Motor neuron (in vitro differentiated cells): Measurements from ENCODE around the gene TMEM26. TPM values are rescaled to one million over a fixed set of nuclear protein-coding genes. Genes with fewer than 3 reads are reported as not detected.

Experiments
- ATAC-seq, 8 experiments: fragments of 200-7000 bp; cut with Tn5 transposase; replicated peaks in 6 of 8; 2 replicates each; pipeline ENCODE4 v1.8.0; 2021; ENCODE audit warnings: mild to moderate bottlenecking in 8 of 8, moderate library complexity in 8 of 8
- H3K27ac ChIP-seq, 2 donors: fragments of 250-450 bp; sonication (Bioruptor Pico); 2 replicates each; pipeline ENCODE4 v1.9.0; 2021; ENCODE audit warnings: antibody characterized with exemption in 2 of 2, mild to moderate bottlenecking in 2 of 2, moderate library complexity in 1 of 2
- H3K4me1 ChIP-seq, 2 donors: fragments of 250-450 bp; sonication (Bioruptor Pico); replicated peaks in 1 of 2; 2 replicates each; pipeline ENCODE4 v1.6.1; 2021; ENCODE audit warnings: antibody characterized with exemption in 2 of 2, mild to moderate bottlenecking in 2 of 2, moderate library complexity in 1 of 2
- H3K4me3 ChIP-seq, 5 donors: fragments of 250-450 bp; sonication (Bioruptor Pico); 2 replicates each; pipeline ENCODE4 v1.9.0; 2021; ENCODE audit warnings: antibody characterized with exemption in 5 of 5, mild to moderate bottlenecking in 5 of 5, moderate library complexity in 4 of 5
- WGBS, 10 experiments: fragments of 450-650 bp; shearing (Covaris generic); methylation state at CpG; one replicate each; pipeline ENCODE4 v1.0.0; 2022; 5-methylcytosine and 5-hydroxymethylcytosine counted together
- in situ Hi-C, 9 experiments: fragments of 400-800 bp; cut with MboI; loops; one replicate each; pipeline ENCODE4 v1.15.0; 2021; ENCODE audit warnings: low sequenced_read_pairs in 9 of 9, low pct_unique_long_range_greater_than_20kb in 2 of 9; ENCODE audit not compliant: unreplicated experiment in 9 of 9
- total RNA-seq, 8 experiments: library from RNA; unstranded; fragments of 300-600 nt; gene quantifications; 2 replicates each; pipeline versions ENCODE4 v1.2.3 to v1.2.4, GENCODE V29; 2022

Gene TMEM26
- total RNA-seq, 8 experiments from 2014 or later: 0.04 to 1.8 (median 0.48) TPM

GRCh38 chr10:61472090-61472674 is 19.0 kb upstream of the TMEM26 start:
- in situ Hi-C loops: no loop called here
- peaks cover 0 to 9% of the 10 kb centered on the region in 2 donors for H3K4me1 ChIP-seq
- WGBS, 10 experiments: 70 to 100% (median 86%) methylated on average over 1 to 5 of the region's 5 CpGs; no CpG with 5 or more reads in 1 of the 10 experiments
- no peak overlapping the region for H3K4me3 ChIP-seq
- no peak for ATAC-seq
- no peak overlapping the region for H3K27ac ChIP-seq

- Histone ChIP-seq H3K27ac (no peak overlapping the region), H3K4me3 (no peak overlapping the region), H3K4me1 (peaks cover 0 to 9% of the 10 kb centered on the region in 2 donors)
- 70 to 100% (median 100%) methylated on average over 1 to 2 of the region's 2 CpGs; no CpG with 5 or more reads in 2 of the 10 experiments for WGBS, 10 experiments
- in situ Hi-C loops: no loop called here
- no peak for ATAC-seq
These were observed 18.3 kb upstream of the TMEM26 start for GRCh38 chr10:61471491-61471890.

GRCh38 chr10:61470740-61471139 is 17.6 kb upstream of the TMEM26 start:
- in situ Hi-C loops: no loop called here
- Histone ChIP-seq H3K4me3 (no peak overlapping the region), H3K27ac (no peak overlapping the region), H3K4me1 (peaks cover 0 to 6% of the 10 kb centered on the region in 2 donors)
- WGBS, 10 experiments: 83 to 96% (median 91%) methylated on average over 1 to 2 of the region's 2 CpGs; no CpG with 5 or more reads in 2 of the 10 experiments
- ATAC-seq: no peak

- ATAC-seq: peak in 1 of 8 experiments; percentile 32
- H3K4me3 ChIP-seq: no peak overlapping the region
- peaks cover 0 to 3% of the 10 kb centered on the region in 2 donors for H3K4me1 ChIP-seq
- no peak overlapping the region for H3K27ac ChIP-seq
- WGBS, 10 experiments: 55 to 100% (median 86%) methylated on average over 1 to 3 of the region's 3 CpGs; no CpG with 5 or more reads in 1 of the 10 experiments
- in situ Hi-C loops: no loop called here
These were observed 12.9 kb upstream of the TMEM26 start for GRCh38 chr10:61465901-61466632.

GRCh38 chr10:61465171-61465496 is 12.0 kb upstream of the TMEM26 start:
- in situ Hi-C loops: no loop called here
- H3K27ac ChIP-seq: no peak overlapping the region
- H3K4me1 ChIP-seq: peaks cover 0 to 3% of the 10 kb centered on the region in 2 donors
- no peak overlapping the region for H3K4me3 ChIP-seq
- ATAC-seq: peak in 5 of 8 experiments; percentile 23 to 40 (median 28)

- no peak overlapping the region for H3K27ac ChIP-seq
- peak in 1 of 8 experiments; percentile 32 for ATAC-seq
These were observed 11.4 kb upstream of the TMEM26 start for GRCh38 chr10:61464461-61465170.

GRCh38 chr10:61463035-61463909 is 10.1 kb upstream of the TMEM26 start:
- WGBS, 10 experiments: 3 to 92% (median 82%) methylated on average over 3 to 5 of the region's 5 CpGs; no CpG with 5 or more reads in 1 of the 10 experiments
- Histone ChIP-seq H3K4me1 (peaks cover 0 to 3% of the 10 kb centered on the region in 2 donors), H3K4me3 (no peak overlapping the region), H3K27ac (no peak overlapping the region)
- peak in 2 of 8 experiments; percentile 35 to 71 for ATAC-seq
- in situ Hi-C loops: no loop called here

More at GRCh38 chr10:61464461-61465170, 11.4 kb upstream of the TMEM26 start:
- H3K4me3 ChIP-seq: no peak overlapping the region
- in situ Hi-C loops: no loop called here
- 29 to 100% (median 59%) methylated on average over 1 to 6 of the region's 6 CpGs for WGBS, 10 experiments
- H3K4me1 ChIP-seq: peaks cover 0 to 3% of the 10 kb centered on the region in 2 donors

- Histone ChIP-seq H3K27ac (no peak overlapping the region), H3K4me1 (peaks cover 0 to 3% of the 10 kb centered on the region in 2 donors), H3K4me3 (no peak overlapping the region)
- in situ Hi-C loops: no loop called here
- no peak for ATAC-seq
These were observed 7.7 kb upstream of the TMEM26 start for GRCh38 chr10:61460835-61461234.

- ATAC-seq: no peak
- Histone ChIP-seq H3K4me1 (no peaks in the 10 kb centered on the region), H3K27ac (no peak overlapping the region), H3K4me3 (no peak overlapping the region)
- WGBS, 10 experiments: 60 to 100% (median 100%) methylated on average over 1 to 3 of the region's 3 CpGs
- in situ Hi-C loops: no loop called here
These were observed 4.8 kb upstream of the TMEM26 start for GRCh38 chr10:61458031-61458430.

- no peak overlapping the region for H3K4me3 ChIP-seq
- in situ Hi-C loops: no loop called here
- H3K4me1 ChIP-seq: no peaks in the 10 kb centered on the region
- no peak for ATAC-seq
- H3K27ac ChIP-seq: no peak overlapping the region
- WGBS, 10 experiments: 63 to 100% (median 84%) methylated on average over 1 to 4 of the region's 4 CpGs
These were observed 3.1 kb upstream of the TMEM26 start for GRCh38 chr10:61456095-61456789.

GRCh38 chr10:61455656-61456055 is 2.5 kb upstream of the TMEM26 start:
- no peak overlapping the region for H3K27ac ChIP-seq
- no peak overlapping the region for H3K4me3 ChIP-seq
- H3K4me1 ChIP-seq: no peaks in the 10 kb centered on the region
- WGBS, 10 experiments: 70 to 100% (median 88%) methylated on average over 1 to 7 of the region's 8 CpGs; no CpG with 5 or more reads in 1 of the 10 experiments
- in situ Hi-C loops: no loop called here
- no peak for ATAC-seq

GRCh38 chr10:61454541-61454940 is 1.4 kb upstream of the TMEM26 start:
- WGBS, 10 experiments: 0 to 100% (median 77%) methylated on average over 1 to 4 of the region's 4 CpGs; no CpG with 5 or more reads in 2 of the 10 experiments
- no peak for ATAC-seq
- Histone ChIP-seq H3K27ac (no peak overlapping the region), H3K4me3 (no peak overlapping the region), H3K4me1 (no peaks in the 10 kb centered on the region)
- in situ Hi-C loops: no loop called here
